Femur (tissue), 1 donor: Measurements from ENCODE around the gene ZNF341.

Experiments
- DNase-seq: peaks from one replicate; pipeline ENCODE4 v3.0.0-alpha.2; 2017

Gene ZNF341

DNA sequence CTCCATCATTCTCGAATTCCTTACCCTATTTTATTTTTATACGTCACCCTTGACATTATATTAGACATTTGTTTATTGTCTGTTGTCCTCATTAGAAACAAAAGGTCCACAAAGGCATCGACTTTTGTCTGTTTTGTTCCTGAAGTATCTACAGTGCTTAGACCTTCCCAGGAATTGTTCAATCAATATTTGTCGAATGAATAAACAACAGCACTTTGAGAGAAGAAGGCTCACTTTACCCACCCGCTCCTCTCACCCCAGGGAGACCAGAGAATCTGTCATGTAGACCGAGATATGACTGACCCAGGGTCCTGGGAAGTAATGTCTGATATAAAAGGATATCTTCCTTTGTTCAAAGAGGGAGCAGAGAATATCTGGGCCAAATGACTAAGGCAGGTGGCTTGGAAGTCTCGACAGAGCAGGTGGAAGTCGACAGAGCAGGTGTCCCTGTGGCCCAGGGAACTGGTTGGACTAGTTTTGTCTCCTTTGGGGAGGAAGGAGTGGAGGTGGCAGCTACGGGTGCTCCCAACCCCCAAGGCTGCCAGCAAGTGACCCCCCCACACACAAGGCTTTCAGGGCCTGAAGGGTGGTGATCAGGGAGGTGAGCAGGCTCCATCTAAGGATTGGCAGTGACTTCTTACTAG is 64.6 kb downstream of the ZNF341 start:
- DNase-seq, result no peak

DNA sequence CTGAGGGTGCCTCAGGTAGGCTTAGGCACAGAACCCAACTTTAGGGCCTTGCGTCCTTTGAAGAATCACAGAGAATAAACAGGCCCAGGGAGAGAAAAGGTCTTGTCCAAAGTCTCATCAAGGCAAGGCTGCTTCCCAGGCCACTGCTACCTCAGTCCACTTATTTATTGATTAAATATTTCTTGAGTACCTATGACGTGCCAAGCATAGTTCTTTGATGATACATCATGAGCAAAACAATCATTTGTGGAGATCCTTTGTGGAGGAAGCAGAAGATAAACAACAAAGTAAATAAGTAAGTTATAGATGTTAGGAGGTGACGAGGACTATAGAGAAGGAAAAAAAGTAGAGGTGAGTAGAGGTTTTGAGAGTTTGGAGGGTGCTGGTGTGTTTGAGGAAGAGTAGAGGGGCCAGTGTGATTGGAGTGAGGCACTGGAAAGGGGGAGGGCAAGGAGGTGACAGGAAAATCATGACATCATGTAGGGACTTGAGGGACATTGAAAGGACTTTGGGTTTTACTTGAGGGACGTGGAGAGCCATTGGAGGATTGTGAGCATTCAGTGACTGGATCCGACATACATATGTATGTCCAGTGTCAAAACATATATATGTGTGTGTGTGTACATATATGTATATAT is 65.2 kb downstream of the ZNF341 start:
- no peak for DNase-seq

DNA sequence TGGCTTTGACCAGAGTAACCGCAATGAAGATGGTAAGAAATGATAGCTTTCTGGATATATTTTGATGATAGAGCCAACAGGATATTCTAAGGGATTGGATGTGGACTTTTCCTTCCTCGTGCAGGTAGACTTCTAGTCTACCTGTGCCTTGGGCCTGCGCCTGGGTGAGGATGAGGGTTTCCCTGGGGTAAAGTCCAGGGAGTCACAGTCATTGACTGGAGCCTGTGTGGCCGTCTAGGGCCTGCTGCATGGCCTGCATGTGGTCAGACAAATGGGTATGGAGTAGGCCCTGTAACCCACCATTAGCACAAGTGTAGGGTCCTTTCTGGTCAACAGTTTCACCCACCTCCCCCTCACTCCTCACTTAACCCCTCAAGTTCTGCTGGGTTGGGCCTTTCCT is 66.6 kb downstream of the ZNF341 start:
- DNase-seq, result no peak

DNA sequence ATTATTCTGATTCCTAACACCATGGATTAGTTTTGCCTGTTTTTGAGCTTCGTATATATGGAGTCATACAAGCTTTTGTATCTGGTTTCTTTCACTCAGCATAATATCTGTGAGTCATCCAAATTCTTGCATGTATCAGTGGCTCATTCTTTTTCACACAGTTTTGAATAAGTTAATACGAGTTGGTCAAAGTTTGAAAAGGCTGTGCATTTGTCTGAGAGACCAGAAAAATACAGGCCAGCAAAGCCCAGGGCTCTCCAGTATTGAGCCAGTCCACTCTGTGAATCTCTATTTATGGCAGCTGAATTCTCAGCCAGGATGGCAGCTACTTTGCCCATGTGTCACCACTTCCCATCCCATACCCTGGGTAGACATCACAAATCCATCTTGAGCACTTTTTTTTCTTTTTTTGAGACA is 72.1 kb downstream of the ZNF341 start:
- no peak for DNase-seq

DNA sequence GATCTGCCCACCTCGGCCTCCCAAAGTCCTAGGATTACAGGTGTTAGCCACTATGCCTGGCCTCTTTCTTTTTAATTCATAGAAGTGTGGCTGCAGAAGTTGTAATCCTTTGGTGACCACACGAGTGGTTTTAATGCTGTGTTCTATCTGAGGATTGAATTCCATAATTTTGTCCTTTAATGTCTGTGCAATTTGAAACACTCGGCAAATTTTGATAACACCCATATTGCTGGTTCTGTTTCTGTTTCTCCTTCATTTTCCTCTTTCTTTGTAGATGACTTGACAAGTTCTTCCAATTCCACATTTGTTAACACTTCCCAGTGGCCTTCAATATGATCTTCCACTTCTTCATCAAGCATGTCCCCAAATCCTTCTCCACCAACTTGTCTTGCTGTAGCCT is 76.6 kb downstream of the ZNF341 start:
- no peak for DNase-seq

DNA sequence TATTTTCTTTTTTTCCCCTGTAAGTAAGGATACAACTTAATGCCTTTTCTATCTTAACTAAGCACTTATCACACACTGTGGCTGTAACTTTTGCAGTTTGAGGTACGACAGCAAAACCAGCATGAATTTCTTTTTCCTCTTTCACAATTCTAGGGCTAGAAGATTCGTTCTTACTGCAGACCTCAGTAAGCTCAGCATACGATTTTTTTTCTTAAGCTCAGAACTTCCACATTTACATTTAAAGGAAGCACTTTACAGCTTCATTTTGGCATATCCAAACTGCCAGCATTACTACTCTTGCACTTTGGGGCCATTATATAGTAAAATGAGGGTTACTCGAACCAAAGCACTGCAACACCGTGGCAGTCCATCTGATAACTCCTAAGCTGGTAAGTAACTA is 78.5 kb downstream of the ZNF341 start:
- DNase-seq, result no peak

DNA sequence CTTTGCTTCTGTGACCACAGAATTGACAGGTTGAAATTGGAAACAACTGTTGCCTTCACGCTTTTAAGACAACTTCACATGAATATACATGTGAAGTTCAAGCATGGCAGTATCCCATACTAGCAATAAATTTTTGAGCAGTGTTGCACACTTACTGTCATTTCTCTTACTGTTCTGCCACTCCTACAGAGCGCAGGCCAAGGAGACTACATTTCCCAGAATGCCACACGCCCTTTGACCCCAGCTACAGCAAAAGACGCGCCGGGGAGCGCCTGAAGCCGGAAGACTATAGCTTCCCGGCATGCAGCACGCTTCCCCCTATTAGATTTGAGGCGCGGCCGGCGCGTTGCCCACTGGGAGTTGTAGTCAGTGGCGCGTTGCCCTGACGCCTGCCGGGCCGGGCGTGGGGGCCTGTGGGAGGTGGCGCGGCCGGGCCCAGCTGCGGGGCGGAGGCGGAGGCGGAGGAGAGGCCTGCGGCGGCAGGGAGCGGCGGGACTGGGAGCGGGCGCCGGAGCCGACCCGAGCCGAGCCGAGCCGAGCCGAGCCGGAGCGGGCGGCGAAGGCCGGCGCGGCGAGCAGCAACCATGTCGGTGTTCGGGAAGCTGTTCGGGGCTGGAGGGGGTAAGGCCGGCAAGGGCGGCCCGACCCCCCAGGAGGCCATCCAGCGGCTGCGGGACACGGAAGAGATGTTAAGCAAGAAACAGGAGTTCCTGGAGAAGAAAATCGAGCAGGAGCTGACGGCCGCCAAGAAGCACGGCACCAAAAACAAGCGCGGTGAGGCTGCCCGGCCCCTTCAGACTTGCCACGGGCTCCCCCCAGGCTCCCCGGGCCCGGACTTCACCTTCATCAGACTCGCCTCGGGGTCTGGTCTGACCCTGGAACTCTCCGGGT is 79.3 kb downstream of the ZNF341 start, which contains the start of gene CHMP4B:
Gene CHMP4B (plus strand): TSS at position 464 of the 891 bp plus-strand sequence. CDS start 121 bp downstream, at position 585.
- DNase-seq, result peak; percentile 100

DNA sequence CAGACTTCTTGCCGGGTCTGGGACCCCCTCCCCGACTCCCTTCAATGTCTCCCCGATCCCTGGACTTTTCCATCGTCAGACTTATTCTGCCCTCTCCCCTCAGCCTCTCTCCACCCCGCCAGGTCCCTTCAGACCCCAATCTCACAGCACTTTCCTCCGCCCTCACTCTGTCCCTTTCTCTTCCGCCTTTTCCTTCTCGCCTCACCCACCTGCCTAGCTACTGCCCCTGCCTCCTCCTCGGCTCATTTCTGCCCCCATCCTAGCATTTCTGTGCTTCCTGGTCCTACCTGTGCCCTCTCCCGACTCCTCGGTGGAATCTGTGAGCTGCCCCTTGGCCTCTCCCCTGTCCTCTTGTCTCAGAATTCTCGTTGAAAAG is 80.0 kb downstream of the ZNF341 start:
- peak; percentile 39 for DNase-seq

DNA sequence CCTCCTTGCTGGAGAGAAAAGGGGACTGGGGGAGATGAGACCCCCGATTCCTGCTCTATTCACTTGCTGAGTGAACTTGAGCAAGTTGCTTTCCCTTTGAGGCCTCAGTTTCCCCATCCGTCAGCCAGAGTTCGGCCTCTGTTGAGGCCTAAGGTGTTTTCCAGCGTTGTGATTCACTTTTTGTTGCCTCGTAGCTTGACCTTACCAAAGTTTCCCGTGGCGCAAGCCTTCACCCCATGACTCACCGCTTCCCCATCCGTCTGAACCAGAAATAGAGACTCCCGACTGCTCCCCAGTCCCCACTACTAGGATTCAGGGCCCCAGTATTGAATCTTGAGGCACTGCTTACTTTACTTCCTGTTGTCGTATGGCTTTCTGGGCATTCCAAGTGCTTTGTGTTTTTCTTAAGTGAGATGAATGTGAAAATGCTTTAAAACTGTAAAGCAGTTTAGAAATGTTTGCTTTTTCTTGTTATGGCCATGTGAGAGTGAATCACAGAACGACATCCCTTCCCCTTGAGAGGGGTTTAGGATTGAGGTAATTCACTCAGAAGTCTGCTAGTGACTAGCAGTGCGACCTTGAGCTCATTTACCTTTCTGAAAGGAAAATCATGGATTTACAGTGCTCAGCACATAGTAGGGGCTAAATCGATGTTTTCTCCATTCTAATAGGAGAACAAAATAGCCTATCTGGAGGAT is 80.5 kb downstream of the ZNF341 start:
- peak; percentile 62 for DNase-seq

DNA sequence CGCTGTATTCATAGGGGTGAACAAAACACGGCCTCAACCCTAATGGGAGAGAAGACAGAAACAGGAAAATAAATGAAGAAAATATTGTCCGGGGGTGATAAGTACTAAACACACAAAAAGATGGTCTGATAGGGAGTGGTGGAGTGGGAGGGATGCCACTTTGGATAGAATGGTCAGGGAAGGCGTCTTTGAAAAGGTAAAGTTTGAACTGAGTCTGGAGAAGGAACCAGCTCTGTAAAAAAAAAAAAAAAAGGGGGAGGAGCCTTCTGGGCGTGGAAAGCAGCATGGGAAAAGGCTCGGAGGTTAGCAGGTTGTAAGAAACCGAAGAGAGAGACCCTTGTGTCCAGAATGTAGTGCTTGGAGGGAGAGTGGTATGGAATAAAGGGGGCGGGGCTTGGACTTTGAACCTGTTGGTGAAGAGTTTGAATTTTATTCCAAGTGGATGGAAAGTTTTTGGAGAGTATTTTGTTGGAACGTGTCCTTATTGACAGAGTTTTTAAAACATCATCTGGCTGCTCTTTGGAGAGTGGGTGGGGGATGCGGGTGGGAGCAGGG is 81.2 kb downstream of the ZNF341 start:
- peak; percentile 35 for DNase-seq

DNA sequence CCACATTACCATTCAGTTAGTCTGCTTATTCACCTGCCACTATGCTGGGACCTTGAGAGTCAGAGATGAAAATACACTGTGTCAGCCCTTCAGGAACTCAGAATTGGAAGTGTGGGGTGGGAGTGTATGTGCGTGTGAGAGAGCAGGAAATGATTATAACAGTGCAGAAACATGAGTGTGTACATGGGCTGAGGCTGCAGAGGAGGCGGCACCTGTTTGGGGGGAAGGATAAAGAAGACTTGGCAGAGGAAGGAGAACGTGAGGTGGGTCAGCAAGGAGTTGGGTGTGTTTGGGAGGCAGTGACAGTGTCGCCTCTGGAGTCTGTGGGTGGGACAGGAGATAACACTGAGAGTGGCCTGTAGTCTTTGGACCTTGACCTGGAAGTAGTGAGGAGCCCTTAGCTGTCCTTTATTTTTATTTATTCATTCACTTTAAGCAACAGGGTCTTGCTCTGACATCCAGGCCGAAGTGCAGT is 82.5 kb downstream of the ZNF341 start:
- DNase-seq, result no peak

DNA sequence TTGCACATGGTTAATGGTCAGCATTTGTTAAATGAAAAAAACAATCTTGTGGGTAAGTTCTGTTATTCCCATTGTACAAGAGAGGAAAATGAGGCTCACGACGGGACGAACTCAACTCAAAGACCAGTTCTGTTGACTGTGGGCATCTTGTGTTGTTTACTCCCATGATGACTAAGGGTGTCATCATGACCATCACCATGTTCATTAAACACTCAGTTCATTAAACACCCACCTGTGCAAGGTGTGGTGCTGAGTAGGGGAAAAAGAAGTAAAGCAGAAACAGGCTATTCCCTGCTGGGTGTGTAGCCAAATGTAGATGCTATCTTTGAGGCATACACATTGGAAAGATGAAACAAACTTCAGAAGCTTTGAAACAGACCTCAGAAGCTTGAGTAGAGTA is 83.9 kb downstream of the ZNF341 start:
- no peak for DNase-seq

DNA sequence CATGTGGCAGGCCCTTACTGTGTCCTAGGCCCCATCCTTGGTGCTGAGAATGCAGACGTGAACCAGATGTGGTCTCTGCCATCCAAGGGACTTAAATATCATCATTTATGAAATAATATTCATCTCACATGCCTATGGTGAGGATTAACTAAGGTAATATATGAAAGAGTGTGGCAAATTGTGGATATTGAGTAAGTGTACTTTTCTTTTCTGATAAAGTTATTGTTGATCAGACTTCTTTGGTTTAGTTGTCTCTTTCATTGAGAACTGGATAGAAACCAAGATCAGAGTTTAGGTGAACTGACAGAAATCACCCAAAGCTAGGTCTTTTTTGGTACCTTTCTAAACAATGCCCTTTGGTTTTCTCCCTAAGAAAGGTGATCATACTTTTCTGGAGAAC is 84.4 kb downstream of the ZNF341 start:
- no peak for DNase-seq

DNA sequence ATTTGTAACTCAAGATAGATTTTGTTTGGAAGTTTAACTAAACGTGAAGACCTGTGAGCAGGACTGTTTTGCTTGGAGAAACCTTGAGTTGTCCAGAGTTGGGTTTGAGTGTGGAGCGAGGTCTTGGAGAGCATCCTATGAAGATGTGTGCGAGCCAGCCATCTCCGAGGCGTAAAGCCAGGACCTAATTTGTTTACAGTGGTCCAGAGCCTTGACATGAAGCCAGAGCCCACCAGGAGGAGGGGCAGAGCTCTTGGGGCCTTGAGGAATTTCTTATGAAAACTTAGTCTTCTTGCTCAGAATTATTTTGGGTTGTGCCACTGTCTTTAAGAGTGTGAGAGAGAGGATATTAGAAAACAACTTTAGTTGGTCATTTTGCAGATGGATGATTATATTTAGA is 85.6 kb downstream of the ZNF341 start:
- DNase-seq, result no peak

DNA sequence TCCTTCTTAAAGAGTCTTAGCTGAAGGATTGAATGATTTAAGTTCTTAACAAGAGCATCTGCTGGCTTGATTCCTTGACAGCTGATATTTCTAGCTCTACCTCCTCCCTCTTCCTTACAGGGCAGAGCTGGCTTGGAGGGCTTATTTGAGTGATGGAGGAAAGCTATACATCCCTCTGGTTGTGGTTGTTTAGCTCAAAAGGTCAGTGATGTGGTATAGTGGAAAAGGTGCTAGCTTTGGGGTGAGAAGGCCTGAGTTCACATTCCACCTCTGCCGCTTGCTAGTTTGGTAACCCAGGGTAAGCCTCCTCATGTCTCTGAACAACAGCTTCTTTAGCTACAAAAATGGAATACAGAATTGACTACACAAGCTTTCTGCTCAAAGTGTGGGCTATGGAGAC is 87.7 kb downstream of the ZNF341 start:
- DNase-seq, result no peak

DNA sequence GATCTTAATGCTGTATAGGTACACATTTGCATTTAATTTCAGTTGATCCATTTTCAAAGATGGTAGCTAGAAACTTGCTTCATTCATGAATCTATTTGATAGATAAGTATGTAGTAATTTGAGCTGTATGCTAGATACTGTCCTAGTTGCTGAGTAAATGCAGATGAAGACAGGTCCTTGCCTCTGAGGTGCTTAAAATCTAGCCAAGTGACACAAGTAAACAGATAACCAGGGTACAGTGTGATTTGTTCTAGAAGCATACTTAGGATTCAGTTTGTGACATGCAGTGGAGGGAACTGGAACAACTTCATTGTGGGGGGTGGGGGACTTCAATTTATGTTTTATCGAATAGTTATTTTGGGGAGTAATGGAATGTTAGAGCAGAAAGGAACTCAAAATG is 88.6 kb downstream of the ZNF341 start:
- no peak for DNase-seq

DNA sequence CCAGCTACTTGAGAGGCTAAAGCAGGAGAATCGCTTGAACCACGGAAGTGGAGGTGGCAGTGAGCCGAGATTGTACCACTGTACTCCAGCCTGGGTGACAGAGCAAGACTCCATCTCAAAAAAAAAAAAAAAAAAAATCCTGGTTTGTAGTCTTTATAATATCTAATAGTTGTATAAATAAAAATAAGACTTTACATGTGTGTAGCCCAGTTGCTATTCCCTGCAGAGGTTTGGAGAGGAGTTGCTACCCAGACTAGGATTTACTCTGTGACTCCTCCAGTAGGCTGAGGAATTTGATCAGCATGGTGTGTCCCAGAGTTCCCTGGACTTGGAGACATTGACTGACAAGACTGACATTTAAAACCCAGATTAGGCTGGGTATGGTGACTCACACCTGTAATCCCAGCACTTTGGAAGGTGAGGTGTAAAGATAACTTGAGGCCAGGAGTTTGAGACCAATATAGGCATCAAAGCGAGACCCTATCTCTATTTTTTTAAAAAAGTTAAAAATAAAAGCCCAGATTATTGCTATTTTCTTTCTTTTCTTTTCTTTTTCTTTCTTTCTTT is 89.6 kb downstream of the ZNF341 start:
- DNase-seq, result no peak

DNA sequence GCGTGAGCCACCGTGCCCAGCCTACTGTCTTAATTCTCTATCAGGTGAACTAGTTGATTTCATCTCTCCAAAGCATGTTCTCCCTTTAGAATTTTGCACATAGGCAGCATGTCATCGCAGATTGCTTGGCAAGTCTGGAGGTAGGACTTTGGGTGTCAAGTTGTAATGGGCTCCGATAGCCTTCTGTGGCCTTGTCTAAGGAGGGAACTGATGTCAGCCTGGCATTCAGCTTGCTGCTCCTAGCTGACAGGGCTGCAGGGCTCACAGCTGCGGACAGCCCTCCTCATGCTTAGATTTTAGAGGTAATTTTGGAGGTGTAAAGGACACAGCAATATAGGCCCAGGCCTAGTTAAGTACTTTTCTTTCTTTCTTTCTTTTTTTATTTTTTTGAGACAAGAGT is 90.6 kb downstream of the ZNF341 start:
- DNase-seq, result no peak

DNA sequence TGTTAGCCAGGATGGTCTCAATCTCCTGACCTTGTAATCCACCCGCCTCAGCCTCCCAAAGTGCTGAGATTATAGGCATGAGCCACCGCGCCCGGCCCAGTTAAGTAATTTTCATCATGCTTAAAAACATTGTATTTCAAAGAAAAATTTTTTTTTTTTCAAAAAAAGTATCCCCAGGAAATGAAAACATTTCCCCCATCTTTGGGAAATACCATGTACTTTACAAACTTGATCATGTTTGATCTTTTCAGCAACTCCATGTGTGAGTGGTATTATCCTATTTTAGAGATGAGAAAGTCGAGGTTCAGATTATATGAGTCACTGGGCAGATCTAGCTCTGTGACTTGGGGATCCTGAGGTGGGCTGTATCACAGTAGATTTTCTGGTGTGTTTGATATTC is 91.2 kb downstream of the ZNF341 start:
- no peak for DNase-seq

DNA sequence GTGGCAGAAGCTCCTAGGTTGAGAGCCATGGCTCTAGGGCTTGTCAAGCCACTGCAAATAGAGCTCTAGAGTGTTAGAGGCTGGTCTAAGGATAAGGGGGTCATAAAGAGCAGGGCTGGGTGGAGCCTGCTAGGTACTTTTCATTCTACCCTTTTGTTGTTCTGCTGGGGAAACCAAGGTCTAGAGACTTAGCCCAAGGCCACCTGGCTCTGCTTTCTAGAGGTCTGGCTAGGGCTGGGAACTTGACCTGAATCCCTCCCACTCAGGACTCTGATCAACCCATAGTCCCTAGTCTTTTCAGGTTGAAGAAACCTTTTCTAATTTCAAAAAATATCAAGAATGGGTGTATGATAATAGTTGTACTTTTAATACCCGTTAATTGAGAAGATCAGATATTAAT is 93.1 kb downstream of the ZNF341 start:
- no peak for DNase-seq

DNA sequence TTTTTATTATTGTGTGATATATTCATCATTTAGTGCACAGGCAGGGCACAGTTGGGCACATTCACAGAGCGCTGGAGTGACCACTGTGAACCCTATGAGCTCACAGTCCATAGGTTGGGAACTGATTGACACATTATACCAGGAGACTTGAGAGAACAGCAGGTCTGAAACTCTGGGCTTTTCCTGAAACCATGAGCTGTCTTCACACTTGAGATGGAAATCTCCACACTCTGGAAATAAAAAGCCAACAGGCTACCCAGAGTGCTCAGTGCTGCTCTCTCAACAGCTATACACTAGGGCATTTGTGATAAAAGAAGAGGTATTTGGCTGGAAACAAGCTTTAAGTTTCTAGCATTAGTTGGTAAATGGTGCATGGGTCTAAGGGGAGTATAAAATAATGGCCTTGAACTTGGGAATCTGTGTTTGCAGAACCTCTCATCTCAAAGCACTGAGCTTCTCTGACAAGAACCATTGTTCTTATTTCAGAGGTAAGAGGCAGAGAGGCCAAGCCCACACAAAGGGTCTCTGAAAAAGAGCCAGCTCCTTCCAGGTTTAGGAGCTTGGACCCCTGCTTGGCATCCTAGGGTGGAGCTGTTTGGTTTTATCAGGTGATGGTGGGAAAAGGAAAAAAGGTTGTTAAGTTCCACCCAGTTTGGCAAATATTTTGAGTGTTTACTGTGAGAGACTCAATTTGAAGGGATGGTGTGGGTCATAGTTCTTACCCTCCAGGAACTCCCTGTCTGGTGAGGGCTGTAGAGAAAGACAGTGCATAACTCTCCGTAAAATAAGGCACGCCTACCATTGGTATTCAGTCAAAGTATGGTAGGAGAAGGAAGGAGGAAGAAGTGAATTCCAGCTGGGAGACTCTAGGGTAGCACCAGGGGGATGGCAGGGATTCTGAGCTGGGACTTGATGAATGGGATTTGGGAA is 93.8 kb downstream of the ZNF341 start:
- DNase-seq, result no peak
